NCI-H146 treated with DMSO at 0.1 percent for 48 hours (cell line): ENCODE results near the gene ARL8A.
"Not testable (repeated sequence)": the region's sequence is repeated elsewhere in the genome, so short reads cannot be mapped to it uniquely, and the experiment has no call there.

Experiments
- DNase-seq: peaks from one replicate; lab custom pipeline; 2025; ENCODE audit not compliant: unreplicated experiment; lab: John Stamatoyannopoulos, UW

Gene ARL8A

GRCh38 chr1:202144402-202145067 is at the start of gene ARL8A:
TSS of gene ARL8A (minus strand) at chr1:202144737. CDS start at chr1:202144572, 165 bp downstream.
- peak; percentile 32 for DNase-seq

GRCh38 chr1:202194328-202194648 is 49.8 kb upstream of the ARL8A start:
- DNase-seq, result no peak

DNA sequence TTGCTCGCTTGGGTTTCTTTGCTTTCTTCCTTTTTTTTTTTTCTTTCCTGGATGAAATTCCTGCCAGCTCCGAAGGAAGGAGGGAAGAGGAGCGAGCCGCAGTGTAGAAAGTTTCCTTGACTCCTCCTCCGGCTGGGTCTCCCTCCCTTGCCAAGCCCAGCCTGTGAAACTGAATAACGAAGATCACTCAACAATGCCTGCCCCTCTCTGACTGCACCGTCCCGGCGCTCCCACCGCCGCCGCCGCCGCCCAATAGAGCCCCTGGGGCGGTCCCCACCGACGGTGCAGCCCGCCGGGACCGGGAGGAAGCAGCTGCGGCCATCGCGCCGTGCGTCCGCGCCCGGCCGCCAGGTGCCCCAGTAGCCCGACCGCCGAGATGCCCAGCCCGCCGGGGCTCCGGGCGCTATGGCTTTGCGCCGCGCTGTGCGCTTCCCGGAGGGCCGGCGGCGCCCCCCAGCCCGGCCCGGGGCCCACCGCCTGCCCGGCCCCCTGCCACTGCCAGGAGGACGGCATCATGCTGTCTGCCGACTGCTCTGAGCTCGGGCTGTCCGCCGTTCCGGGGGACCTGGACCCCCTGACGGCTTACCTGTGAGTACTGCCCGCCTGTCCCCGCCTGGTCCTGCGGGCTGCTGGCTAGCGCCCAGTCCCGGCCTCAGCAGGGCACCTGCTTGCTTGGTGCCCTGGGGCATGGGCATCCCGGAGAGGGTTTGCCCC is 49.2 kb upstream of the ARL8A start, which contains the start of gene LGR6:
Gene LGR6, plus strand, starts transcription at position 186 of the 714 bp plus-strand sequence. Its CDS starts 191 bp downstream, at position 377.
- DNase-seq, result no peak

DNA sequence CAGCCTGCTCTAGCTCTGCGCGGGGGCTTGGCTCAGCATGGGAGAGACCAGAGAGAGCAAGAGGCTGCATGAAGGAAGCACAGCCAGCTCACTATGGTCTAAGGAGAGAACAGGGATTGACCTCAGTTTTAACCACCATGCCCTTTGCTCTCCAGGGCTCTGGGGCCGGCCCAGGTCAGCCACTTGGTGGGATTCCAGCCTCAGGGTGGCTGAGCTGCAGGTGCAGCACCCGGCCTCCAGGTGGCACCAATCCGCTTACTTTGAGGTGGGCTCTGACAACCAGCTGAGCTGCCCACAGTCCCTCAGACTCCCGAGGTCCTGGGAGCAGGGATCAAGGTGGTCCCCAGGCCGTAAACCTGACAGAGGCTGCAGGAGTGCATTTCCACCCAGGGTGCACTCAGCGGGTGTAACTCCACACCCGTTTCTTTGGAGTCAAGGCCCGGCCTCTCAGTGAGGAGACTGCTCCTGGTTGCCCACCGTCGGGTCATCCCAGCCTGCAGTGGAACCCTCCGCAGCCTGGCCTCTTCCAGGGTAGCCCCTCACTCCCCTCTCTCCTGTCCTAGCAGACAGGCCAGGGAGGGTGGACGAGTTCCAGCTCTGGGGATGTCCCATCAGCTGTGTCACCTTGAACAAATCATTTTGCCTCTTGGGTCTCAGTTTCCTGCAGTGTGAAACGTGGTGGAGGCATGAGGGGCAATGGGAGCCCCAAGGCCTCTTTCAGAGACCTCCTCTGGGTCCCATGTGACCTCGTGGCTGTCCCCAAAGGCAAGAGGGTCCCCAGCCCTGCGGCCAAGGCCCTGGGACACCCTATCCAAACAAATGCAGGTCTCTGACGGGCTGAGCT is 48.5 kb upstream of the ARL8A start:
- DNase-seq, result no peak

GRCh38 chr1:202191391-202191790 is 46.9 kb upstream of the ARL8A start:
- not testable (repeated sequence) for DNase-seq

- DNase-seq, result no peak
Measured at GRCh38 chr1:202189918-202190715, 45.6 kb upstream of the ARL8A start.

GRCh38 chr1:202189001-202189790 is 44.7 kb upstream of the ARL8A start:
- DNase-seq, result no peak

- no peak for DNase-seq
Measured at GRCh38 chr1:202187697-202188407, 43.3 kb upstream of the ARL8A start.

- DNase-seq, result no peak
Measured at GRCh38 chr1:202187041-202187671, 42.6 kb upstream of the ARL8A start.

GRCh38 chr1:202186327-202186726 is 41.8 kb upstream of the ARL8A start:
- no peak for DNase-seq

DNA sequence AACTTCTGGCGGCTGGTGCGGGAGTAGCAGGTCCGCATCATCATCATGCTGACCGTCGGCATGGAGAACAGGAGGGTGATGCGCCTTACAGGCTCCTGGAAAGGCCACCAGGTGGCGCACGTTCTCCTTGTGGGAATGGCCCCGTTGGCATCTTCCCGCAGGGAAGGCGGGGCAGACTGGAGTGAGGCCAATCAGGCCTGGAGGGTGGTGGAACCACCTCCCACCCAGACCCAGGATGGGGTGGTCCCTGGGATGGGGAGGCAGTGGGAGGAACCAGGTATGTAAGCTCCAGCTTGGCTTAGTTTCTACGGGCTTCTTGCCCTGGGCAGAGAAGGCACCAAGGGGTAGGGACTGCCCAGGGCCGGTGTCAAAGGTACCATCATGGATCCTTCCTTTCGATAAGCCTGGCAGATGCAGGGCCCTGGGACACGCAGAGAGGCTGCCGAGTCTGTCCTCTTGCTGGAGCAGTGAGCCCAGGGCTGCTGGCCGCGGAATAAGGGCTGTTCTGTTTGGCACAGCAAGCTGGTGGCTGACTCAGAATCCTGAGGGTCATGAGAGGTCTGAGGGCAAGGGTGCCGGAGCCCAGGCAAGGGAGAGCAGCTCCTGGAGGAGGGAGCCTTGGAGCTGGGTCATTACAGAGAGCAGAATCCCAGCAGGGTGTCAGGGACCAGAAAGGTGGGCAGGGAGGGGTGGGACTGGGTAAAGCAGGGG is 40.4 kb upstream of the ARL8A start:
- peak; percentile 64 for DNase-seq

GRCh38 chr1:202182040-202182877 is 37.7 kb upstream of the ARL8A start:
- no peak for DNase-seq

DNA sequence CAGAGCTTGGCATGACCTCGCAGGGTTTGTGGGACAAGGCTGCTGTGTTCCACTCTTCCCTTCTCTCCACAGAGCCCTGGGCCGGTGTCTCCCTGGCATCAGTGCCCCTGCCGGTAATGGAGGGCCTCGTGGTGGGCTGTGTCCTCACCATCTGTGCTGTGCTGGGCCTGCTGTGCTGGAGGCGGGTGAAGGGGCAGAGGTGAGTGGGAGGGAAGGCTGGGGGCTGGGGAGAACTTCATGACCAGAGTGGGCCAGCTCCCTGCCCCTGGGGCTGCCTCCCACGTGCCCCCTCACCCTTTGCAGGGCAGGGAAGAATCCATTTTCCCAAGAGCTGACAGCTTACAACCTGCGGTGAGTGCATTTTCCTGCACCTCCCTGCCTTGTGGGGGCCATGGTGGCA is 37.0 kb upstream of the ARL8A start:
- no peak for DNase-seq

GRCh38 chr1:202180751-202181139 is 36.2 kb upstream of the ARL8A start:
- DNase-seq, result not testable (repeated sequence)

DNA sequence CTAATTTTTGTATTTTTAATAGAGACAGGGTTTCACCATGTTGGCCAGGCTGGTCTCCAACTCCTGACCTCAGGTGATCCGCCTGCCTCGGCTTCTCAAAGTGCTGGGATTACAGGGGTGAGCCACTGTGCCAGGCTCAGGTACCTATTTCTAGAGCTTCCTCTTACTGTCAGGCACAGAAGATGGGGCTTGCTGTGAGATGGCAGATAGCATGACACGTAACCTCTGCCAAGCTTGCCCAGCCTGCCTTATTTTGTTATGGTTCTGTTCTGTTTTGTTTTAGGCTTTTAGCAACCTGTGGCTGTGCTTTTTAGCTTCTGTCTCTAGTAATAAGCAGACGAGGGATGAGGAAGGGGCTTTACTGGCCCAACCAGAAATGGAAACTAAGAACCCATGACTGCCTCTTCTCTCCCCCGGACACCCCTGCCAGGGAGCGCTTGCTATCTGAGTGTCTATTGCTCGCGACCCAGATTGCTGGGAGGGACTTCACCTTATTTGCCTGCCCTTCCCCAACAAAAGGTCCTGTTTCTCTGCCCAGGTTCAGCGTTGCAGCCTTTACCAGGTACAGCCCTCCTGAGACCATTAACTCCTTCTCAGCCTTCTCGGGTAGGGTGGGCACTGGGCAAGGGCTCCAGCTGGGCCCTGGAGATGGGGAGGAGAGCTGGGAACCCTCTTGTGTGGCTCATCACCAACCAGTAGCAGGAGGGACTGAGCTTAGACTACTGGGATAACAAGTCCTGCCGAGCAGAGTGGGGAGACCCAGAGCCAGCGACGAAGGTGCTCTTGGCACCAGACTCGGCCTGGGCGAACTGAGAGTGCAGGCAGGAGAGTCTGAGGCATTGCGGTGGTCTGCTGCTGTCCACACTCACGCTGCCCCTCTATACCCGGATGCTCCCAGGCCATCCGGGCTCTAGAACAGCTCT is 35.6 kb upstream of the ARL8A start:
- no peak for DNase-seq
